Measurements from ENCODE around the gene WDR74.

Gene WDR74

DNA sequence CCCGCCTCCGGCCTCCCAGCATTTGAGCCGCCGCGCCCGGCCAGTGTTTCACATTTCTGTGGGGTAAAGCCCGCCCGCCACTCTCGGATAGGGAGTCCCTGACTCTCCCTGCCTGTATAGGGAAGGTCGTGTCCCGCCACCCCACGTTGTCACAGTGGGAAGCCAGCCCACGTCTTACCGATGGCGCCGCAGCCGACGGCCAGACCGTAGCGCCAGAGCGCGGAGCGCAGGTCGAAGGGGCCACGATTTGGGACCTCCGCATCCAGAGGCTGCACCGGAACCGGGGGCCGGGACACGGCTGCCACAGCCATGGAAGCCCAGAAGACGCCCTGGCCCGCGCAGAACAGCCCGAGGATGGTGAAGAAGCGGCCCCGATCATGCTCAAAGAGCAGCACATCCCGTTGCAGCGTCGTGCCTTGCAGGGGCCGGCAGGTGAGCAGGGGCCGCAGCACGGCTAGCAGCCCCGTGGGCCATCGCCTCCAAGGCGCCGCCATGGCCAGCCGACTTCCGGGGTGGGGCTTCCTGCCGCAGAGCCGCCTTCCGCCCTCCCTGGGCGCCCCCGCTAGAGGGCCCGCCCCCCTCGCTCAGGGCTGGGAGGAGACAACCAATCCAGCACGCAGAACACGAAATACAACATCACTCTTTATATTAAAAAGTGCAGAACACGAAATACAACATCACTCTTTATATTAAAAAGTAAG is 47.7 kb downstream of the WDR74 start, which contains the start of gene TMEM223:
TSS of gene TMEM223 (minus strand) at position 506 of the 701 bp plus-strand sequence. CDS start at position 494, 12 bp downstream.
- peak; percentile 90 for DNase-seq

DNA sequence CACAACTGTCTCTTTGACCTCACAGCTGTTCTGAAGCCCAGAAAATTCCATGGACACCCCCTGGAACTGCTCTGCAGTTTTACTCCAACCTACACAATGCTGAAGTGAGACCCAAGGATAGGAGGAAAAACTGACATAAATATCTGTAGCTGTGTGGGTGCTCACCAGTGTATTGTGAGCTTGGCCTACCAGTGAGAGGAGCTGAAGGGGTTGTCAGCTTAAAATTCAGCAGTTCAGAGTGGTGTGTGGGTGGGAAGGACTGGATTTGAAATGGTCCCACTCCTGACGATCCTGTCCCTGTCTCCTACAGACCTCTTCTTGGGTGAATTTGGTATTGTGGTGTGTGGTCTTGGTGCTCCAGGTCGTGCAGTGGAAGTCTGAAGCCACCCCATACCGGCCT is 49.8 kb downstream of the WDR74 start:
- DNase-seq, result no peak

DNA sequence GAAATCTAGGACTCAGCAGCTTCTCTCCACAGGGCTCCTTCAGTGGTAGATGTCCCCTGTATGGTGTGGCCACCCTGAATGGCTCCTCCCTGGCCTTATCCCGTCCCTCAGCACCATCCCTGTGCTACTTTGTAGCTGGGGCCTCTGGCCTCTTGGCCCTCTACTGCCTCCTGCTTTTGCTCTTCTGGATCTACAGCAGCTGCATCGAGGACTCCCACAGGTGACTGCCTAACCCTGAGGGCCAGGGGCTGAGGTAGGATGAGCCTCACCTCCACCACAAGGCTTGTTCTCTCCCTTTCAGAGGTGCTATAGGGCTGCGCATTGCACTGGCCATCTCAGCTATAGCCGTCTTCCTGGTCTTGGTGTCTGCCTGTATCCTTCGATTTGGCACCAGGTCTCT is 50.4 kb downstream of the WDR74 start:
- no peak for DNase-seq

GRCh38 chr11:62787005-62787759 is 52.2 kb downstream of the WDR74 start, which contains the start of gene TMEM179B:
Gene TMEM179B (plus strand): TSS chr11:62787402. CDS start chr11:62787432, 30 bp downstream.
- peak; percentile 96 for DNase-seq

DNA sequence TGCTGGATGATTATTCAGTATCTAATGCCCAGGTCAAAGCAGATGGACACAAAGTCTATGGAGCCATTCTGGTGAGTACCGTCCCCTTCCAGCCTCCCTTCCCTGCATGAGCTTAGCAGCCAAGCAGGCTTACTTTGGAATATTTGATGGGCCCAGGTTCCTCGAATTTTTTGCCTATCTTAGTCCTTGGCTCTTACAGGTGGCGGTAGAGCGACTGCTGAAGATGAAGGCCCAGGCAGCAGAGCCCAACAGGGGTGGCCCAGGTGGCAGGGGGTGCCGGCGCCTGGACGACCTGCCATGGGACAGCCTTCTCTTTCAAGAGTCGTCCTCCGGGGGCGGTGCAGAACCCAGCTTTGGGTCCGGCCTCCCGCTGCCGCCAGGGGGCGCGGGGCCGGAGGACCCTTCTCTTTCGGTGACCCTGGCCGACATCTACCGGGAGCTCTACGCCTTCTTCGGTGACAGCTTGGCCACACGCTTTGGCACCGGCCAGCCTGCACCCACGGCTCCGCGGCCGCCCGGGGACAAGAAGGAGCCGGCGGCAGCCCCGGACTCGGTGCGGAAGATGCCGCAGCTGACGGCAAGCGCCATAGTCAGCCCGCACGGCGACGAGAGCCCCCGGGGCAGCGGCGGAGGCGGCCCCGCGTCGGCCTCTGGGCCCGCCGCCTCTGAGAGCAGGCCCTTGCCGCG is 52.9 kb downstream of the WDR74 start:
- DNase-seq, result peak; percentile 73
